Panc1 (cell line): ENCODE data around the gene PPP4R3A. TPM values are rescaled to one million over a fixed set of nuclear protein-coding genes. Genes with fewer than 3 reads are reported as not detected.

Source experiments
- ATAC-seq: fragments of 200-7000 bp; cut with Tn5 transposase; 2 replicates; pipeline ENCODE4 v1.9.1; 2020; ENCODE audit warnings: mild to moderate bottlenecking, moderate library complexity
- BruUV-seq: library from RNA; stranded (reverse); fragments of 400-500 nt; replicated peaks from 2 replicates; lab custom pipeline; 2021; lab: Mats Ljungman, UMichigan
- CTCF ChIA-PET: fragments of 300-600 bp; sonication (Branson Sonifier 250); formaldehyde crosslinking; loops from one replicate; lab custom pipeline; 2022; ENCODE audit warnings: antibody characterized with exemption; lab: Charles Lee
- POLR2A ChIA-PET: fragments of 300-600 bp; sonication (Branson Sonifier 250); formaldehyde crosslinking; loops from one replicate; lab custom pipeline; 2022; ENCODE audit warnings: antibody characterized with exemption; lab: Charles Lee
- DNase-seq: peaks from one replicate; pipeline ENCODE4 v3.0.0-alpha.2; 2010; ENCODE audit warnings: low read depth, low spot score
- H3K27ac ChIP-seq: 2 replicates; pipeline ENCODE4 v1.5.1; 2011; ENCODE audit warnings: mild to moderate bottlenecking, low read length, inconsistent platforms
- H3K27me3 ChIP-seq: fragments of 200-500 bp; sonication (Bioruptor generic); 2 replicates; pipeline ENCODE4 v1.6.0; 2014; ENCODE audit warnings: low read length, inconsistent platforms; ENCODE audit not compliant: control insufficient read depth, insufficient read depth
- H3K36me3 ChIP-seq: fragments of 200-500 bp; sonication (Bioruptor generic); 2 replicates; pipeline ENCODE4 v1.5.1; 2014; ENCODE audit warnings: inconsistent platforms, mild to moderate bottlenecking, low read length, moderate library complexity; ENCODE audit not compliant: control insufficient read depth, insufficient read depth
- H3K4me1 ChIP-seq: 2 replicates; pipeline ENCODE4 v1.5.1; 2011; ENCODE audit warnings: inconsistent platforms, mild to moderate bottlenecking, low read length, moderate library complexity; ENCODE audit not compliant: control insufficient read depth, insufficient read depth
- H3K4me3 ChIP-seq, 2 experiments: 2 replicates each; pipeline ENCODE4 v1.5.1; 2011 to 2012; ENCODE audit warnings: low read depth in 2 of 2, low read length in 2 of 2, mild to moderate bottlenecking in 2 of 2, inconsistent platforms in 1 of 2, moderate library complexity in 1 of 2
- H3K9me3 ChIP-seq: fragments of 200-500 bp; sonication (Bioruptor generic); 2 replicates; pipeline ENCODE4 v1.5.1; 2014; ENCODE audit warnings: low read depth, mild to moderate bottlenecking, inconsistent platforms, low read length, moderate library complexity; ENCODE audit not compliant: control insufficient read depth, insufficient read depth
- POLR2AphosphoS5 ChIP-seq: IDR thresholded peaks from 2 replicates; pipeline ENCODE4 v1.6.1; 2012; ENCODE audit warnings: mild to moderate bottlenecking, low read depth, low read length, moderate library complexity
- SIN3A ChIP-seq: IDR thresholded peaks from 2 replicates; pipeline ENCODE4 v1.6.1; 2012; ENCODE audit warnings: low read depth, mild to moderate bottlenecking, low read length, moderate library complexity, borderline replicate concordance; ENCODE audit not compliant: insufficient read depth
- TCF7L2 ChIP-seq: IDR thresholded peaks from 2 replicates; pipeline ENCODE4 v1.6.1; 2011; ENCODE audit warnings: mild to moderate bottlenecking, low read depth, low read length, inconsistent platforms
- in situ Hi-C: cut with HindIII; loops from 2 replicates; pipeline ENCODE4 v1.10.0; 2016; ENCODE audit warnings: low sequenced_read_pairs, low pct_unique_long_range_greater_than_20kb
- intact Hi-C: fragments of 100-400 bp; cut with micrococcal nuclease; formaldehyde crosslinking; loops from one replicate; pipeline ENCODE4 v1.10.0; 2022; ENCODE audit not compliant: unreplicated experiment
- total RNA-seq: library from RNA; stranded (reverse); gene quantifications from one replicate; pipeline ENCODE4 v1.2.1, GENCODE V29; 2021; ENCODE audit not compliant: unreplicated experiment
- TF ChIP-seq, protein P1 (sequence below), 2 experiments: IDR thresholded peaks; 2 replicates each; pipeline ENCODE4 v1.6.1; 2011 to 2012; ENCODE audit warnings: low read depth in 2 of 2, control low read depth in 1 of 2, low read length in 1 of 2, mild to moderate bottlenecking in 1 of 2, moderate library complexity in 1 of 2; ENCODE audit not compliant: insufficient read depth in 1 of 2
- TF ChIP-seq, protein P2 (sequence below): fragments of 450-650 bp; IDR thresholded peaks from 2 replicates; pipeline ENCODE4 v1.5.1; 2017; ENCODE audit warnings: mild to moderate bottlenecking

Gene PPP4R3A
- total RNA-seq, 1 experiment from 2014 or later, result 54.8 TPM

DNA sequence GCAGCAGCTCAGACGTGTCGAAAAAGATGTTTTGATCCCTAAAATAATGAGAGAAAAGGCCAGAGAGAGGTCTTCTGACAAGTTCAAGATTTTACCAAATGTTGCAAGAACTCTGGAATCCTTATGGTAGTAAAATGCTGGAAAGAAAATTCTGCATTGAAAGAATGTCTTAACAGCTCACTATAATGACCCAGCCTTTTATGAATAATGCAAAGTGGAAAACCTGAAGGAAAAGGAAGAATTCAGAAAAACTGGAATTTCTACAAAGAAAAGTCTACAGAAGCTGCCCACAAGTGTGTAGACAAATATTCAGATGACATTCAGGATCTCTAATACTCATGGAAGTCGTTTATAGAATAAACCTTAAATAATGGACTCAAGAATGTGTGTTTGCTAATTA, 90.7 kb downstream of the PPP4R3A start:
- POLR2A ChIA-PET, result no interaction called here
- Histone ChIP-seq H3K9me3 (no peaks in the 10 kb centered on the region), H3K36me3 (no peaks in the 10 kb centered on the region; the same call in 1 of the 2 replicates), H3K27ac (no peak overlapping the region), H3K4me3 (no peak overlapping the region), H3K27me3 (no peaks in the 10 kb centered on the region), H3K4me1 (peaks cover 6% of the 10 kb centered on the region)
- intact Hi-C loops, result loop anchor here (2.0 kb wide), 1 partner anchor 97 kb away; no protein-coding TSS in a partner anchor
- ATAC-seq (no peak), DNase-seq (no peak)
- in situ Hi-C loops, result no loop called here
- TF ChIP-seq POLR2AphosphoS5 (no peak), SIN3A (no peak), TCF7L2 (no peak)
- TF ChIP-seq, protein P1, sequence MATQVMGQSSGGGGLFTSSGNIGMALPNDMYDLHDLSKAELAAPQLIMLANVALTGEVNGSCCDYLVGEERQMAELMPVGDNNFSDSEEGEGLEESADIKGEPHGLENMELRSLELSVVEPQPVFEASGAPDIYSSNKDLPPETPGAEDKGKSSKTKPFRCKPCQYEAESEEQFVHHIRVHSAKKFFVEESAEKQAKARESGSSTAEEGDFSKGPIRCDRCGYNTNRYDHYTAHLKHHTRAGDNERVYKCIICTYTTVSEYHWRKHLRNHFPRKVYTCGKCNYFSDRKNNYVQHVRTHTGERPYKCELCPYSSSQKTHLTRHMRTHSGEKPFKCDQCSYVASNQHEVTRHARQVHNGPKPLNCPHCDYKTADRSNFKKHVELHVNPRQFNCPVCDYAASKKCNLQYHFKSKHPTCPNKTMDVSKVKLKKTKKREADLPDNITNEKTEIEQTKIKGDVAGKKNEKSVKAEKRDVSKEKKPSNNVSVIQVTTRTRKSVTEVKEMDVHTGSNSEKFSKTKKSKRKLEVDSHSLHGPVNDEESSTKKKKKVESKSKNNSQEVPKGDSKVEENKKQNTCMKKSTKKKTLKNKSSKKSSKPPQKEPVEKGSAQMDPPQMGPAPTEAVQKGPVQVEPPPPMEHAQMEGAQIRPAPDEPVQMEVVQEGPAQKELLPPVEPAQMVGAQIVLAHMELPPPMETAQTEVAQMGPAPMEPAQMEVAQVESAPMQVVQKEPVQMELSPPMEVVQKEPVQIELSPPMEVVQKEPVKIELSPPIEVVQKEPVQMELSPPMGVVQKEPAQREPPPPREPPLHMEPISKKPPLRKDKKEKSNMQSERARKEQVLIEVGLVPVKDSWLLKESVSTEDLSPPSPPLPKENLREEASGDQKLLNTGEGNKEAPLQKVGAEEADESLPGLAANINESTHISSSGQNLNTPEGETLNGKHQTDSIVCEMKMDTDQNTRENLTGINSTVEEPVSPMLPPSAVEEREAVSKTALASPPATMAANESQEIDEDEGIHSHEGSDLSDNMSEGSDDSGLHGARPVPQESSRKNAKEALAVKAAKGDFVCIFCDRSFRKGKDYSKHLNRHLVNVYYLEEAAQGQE (IDR thresholded peaks at IDR 0.05; ENCODE audit: insufficient read depth in 1 of 2, low read depth in 2 of 2, low read length in 1 of 2), result no peak
- TF ChIP-seq, protein P2, sequence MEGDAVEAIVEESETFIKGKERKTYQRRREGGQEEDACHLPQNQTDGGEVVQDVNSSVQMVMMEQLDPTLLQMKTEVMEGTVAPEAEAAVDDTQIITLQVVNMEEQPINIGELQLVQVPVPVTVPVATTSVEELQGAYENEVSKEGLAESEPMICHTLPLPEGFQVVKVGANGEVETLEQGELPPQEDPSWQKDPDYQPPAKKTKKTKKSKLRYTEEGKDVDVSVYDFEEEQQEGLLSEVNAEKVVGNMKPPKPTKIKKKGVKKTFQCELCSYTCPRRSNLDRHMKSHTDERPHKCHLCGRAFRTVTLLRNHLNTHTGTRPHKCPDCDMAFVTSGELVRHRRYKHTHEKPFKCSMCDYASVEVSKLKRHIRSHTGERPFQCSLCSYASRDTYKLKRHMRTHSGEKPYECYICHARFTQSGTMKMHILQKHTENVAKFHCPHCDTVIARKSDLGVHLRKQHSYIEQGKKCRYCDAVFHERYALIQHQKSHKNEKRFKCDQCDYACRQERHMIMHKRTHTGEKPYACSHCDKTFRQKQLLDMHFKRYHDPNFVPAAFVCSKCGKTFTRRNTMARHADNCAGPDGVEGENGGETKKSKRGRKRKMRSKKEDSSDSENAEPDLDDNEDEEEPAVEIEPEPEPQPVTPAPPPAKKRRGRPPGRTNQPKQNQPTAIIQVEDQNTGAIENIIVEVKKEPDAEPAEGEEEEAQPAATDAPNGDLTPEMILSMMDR, result no peak
- CTCF ChIA-PET, result interaction anchor here (0.7 kb wide), 1 partner anchor 166 kb away, joined by 5 read pairs; no protein-coding TSS in a partner anchor
- no TSS peak for BruUV-seq

DNA sequence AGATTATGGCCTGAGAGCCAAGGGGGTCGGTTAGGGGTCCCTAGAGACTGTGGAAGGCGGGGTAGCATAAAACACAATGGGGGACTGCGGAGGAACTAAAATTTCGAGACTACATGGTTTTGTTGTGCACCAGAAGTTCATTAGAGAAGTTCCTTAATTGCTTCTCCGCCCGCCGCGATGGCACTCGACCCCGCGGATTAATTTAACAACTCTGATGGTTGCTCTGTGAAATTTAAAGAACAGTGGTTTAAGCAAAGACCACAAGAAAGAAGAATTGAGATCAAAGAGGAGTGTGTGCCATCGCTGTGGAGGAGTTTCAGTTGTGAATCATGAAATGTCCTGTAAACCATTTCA, 91.1 kb downstream of the PPP4R3A start:
- intact Hi-C loops, result loop anchor here (2.0 kb wide), 1 partner anchor 96 kb away; no protein-coding TSS in a partner anchor
- no peak overlapping the region for H3K27ac ChIP-seq
- CTCF ChIA-PET, result interaction anchor here (0.7 kb wide), 1 partner anchor 166 kb away, joined by 5 read pairs; no protein-coding TSS in a partner anchor
- H3K4me1 ChIP-seq, result peaks cover 6% of the 10 kb centered on the region
- ATAC-seq (no peak), DNase-seq (no peak)
- in situ Hi-C loops, result no loop called here
- H3K4me3 ChIP-seq, result peak overlapping the region in 1 of 2 experiments; percentile 50; a peak in 2 of 4 replicates
- no peaks in the 10 kb centered on the region for H3K27me3 ChIP-seq
- H3K36me3 ChIP-seq, result no peaks in the 10 kb centered on the region; the same call in none of the 2 replicates
- POLR2A ChIA-PET, result interaction anchor here (0.6 kb wide), 1 partner anchor 113 kb away, joined by 3 read pairs; no protein-coding TSS in a partner anchor
- H3K9me3 ChIP-seq, result no peaks in the 10 kb centered on the region
- BruUV-seq, result no TSS peak
- no peak for TF ChIP-seq TCF7L2
- no peak for TF ChIP-seq SIN3A
- TF ChIP-seq, protein P2, result peak; percentile 64
- TF ChIP-seq, protein P1 (IDR thresholded peaks at IDR 0.05; ENCODE audit: insufficient read depth in 1 of 2, low read depth in 2 of 2, low read length in 1 of 2), result no peak
- TF ChIP-seq POLR2AphosphoS5, result no peak
